GM13977 (cell line): ENCODE results near the gene DST.
A peak's percentile ranks its signal among the peaks of the same experiment; 100 is the strongest.

ENCODE experiments used
- DNase-seq: peaks from one replicate; pipeline ENCODE4 v3.0.0; 2012; ENCODE audit warnings: low spot score
- in situ Hi-C: fragments of 300-500 bp; cut with MboI; formaldehyde crosslinking; loops from one replicate; pipeline ENCODE4 v1.12.0; 2022; ENCODE audit warnings: low sequenced_read_pairs, low pct_unique_long_range_greater_than_20kb, mixed read lengths, inconsistent platforms; ENCODE audit not compliant: unreplicated experiment
- TF ChIP-seq, protein P1 (sequence below): IDR thresholded peaks from 2 replicates; pipeline ENCODE4 v1.5.1; 2012; ENCODE audit warnings: mild to moderate bottlenecking, control low read depth; ENCODE audit not compliant: insufficient read depth; ENCODE audit errors: extremely low read depth, missing control alignments

Gene DST

DNA sequence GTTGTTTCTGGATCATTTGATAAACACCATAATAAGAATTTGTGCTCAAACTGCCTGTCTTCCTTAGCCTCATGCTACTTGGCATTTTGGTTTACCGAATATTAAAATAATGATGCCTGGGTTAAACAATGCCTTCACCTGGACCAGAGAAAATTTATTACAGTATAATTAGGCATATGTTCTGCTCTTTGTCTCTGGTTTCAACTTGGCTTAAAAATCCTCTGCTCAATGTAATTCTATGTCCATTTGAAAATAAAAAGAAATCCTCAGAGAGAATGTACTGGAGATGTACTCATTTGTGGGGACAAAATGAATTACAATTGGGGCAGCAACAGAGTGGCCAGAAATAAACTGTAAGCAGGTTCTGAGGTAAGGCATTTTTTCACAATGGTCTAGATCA lies 95.0 kb downstream of the DST start:
- in situ Hi-C loops: no loop called here
- DNase-seq: no peak

DNA sequence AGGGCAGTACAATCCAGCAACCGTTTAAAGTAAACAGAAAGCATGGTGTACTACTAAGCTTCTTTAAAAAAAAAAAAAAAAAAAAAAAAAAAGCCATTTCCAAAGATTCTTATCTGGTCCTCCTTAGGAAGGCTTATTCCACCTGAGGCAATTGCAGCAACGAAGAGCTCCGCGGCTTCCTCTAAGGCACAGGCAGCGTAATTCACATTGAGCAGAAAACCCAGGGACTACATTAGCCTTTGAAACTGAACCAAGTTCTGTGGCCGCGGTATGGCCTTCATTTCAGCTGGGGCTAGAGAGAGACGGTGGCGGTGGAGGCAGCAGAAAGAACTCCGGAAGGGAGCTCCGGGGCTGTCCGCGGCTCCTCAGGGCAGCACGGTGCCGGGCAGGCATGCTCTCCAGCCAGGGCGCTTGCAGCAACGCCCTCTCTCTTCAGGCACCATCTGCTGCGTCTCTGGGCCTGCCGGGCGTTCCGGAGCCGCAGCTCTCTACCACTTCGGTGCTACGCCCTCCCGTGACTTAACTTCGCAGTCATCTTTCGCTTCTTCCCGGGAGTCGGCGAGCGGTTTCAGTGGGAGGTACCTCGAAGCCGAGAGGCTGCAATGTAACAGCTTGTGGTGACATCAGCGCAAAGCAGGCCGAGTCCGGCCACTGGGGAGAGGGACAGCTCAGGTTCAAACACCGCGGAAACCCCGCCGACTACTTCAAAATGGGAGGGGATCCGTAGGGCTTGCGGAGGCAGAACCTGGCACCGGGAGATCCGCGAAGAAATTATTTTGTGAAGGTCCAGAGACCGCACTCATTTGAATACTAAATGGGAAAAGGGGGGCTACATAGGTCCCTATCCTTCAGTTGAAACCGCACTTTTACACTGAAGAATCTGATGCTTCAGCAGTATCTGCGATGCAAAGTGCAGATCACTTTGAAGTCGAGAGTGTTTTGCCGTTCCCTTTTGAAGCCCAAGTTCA lies 100.0 kb downstream of the DST start:
- in situ Hi-C loops: no loop called here
- DNase-seq: peak; percentile 69
- TF ChIP-seq, protein P1, sequence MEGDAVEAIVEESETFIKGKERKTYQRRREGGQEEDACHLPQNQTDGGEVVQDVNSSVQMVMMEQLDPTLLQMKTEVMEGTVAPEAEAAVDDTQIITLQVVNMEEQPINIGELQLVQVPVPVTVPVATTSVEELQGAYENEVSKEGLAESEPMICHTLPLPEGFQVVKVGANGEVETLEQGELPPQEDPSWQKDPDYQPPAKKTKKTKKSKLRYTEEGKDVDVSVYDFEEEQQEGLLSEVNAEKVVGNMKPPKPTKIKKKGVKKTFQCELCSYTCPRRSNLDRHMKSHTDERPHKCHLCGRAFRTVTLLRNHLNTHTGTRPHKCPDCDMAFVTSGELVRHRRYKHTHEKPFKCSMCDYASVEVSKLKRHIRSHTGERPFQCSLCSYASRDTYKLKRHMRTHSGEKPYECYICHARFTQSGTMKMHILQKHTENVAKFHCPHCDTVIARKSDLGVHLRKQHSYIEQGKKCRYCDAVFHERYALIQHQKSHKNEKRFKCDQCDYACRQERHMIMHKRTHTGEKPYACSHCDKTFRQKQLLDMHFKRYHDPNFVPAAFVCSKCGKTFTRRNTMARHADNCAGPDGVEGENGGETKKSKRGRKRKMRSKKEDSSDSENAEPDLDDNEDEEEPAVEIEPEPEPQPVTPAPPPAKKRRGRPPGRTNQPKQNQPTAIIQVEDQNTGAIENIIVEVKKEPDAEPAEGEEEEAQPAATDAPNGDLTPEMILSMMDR: peak; percentile 42

More for the DNA sequence above, 95.0 kb downstream of the DST start:
- TF ChIP-seq, protein P1: no peak

DNA sequence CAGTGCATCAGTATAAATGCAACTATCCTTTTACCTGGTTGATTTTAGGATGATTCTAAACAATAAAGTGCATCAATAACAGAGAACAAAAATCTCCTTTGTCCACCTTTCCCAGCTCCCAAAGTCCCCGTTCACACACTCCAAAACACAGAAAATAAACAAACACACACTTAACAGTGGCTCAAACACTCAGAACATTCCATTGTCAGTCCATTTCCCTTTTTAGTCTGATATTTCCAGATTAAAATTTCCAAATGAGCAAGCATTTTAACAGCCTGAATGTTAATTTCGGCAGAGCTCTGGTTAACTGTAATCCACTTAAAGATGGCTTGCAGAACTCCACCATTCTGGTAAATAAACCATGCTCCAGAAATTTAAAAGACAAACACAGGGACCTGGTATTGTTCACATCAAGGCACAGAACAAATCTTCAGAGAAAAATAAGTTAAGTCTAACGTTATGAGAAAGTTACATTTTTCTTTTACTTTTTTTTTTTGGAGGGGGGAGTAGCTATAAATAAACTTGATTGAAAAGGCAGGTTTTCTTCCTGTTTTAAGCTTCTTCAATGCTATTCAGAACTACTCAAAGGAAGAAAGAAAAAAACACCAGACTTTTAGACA lies 100.8 kb downstream of the DST start:
- in situ Hi-C loops: no loop called here
- TF ChIP-seq, protein P1: no peak
- no peak for DNase-seq

DNA sequence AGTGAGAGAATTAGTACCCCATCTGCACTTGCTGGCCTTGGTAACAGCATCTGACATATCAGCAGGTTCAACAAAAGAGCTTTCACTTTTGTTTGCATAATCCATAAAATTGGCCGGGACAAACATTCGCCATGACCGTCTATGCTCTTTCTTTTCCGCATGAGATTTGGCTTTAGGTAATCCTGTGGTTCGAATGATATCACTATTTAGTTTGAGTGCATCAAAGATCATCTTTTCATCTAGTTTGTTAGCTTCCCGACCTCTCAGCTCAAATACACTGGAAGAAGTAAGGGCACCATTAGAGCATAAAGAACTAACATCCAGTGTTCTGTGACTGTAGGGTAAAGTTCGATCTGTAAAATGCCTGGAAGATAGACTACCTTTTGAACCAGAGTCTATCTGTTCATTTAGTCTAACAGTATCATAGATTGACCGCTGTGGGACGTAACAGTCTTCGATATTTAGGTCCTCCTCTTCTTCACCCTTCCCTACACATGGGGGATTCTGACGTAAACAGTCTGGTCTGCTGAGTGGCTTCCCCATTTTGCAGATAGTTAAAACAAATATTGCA lies 101.6 kb downstream of the DST start:
- in situ Hi-C loops: no loop called here

DNA sequence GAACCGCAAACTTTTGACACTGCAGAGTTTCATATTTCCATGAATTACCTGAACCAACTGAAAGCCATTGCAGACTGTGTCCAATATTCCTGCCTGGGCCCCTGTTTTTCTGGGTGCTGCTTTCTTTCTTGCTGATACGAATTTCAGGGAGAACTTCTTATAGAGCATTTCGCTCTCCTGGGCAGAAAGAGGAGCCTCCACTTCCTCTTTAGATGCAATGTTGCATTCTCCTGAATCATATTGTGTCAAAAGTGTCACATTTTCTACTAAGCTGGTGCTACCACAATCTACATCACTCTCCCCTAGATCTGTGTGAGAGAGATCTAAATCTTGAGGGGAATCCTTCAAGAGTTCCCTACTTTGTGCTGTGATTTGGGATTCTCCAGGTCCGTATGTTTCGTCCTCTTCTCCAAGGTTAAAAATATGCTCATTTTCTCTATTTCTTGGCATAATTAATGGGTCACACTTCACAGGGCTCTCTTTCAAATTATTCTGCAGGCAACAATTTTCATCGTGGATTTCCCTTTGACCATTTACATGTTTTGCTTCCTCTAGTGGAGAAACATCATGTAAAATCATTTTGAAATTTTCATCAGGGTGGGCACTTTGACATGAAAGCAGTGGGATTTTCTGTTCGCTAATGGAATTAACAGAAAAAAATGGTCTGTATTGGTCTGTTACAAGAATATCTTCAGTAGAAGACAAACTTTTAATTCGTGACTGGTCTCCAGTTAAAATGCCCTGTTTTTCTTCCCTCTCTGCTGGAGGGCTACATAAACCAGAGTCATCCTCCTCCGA lies 102.3 kb downstream of the DST start:
- in situ Hi-C loops: no loop called here
- TF ChIP-seq, protein P1: no peak
- no peak for DNase-seq

More for the DNA sequence above, 101.6 kb downstream of the DST start:
- no peak for DNase-seq
- TF ChIP-seq, protein P1: no peak

DNA sequence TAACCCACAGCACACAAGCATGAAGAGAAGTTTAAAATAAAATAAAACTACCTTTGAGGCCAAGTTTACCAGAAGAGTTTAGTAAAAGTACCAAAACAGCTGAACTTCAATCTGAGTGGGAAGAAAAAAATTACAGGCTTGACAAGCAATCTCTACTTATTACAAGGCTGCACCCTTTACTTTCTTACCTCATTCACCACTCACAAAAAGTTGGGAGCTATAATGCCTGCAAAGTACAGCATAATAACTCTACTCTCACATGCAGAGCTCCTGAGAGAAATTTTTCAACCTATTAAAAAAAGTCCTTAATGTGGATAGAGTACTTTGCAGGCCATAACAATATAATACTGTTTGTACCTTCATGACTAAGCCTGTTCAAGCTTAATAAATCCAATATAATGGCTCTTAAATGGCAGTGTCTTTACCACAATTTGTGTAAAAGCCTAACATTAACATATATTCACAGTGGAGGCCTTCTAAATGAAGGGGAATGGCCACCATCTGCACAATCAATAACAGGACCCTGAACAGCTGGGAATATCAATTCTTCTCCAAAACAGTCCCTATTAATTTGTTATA lies 103.1 kb downstream of the DST start:
- no peak for DNase-seq
- in situ Hi-C loops: no loop called here
- TF ChIP-seq, protein P1: no peak
